ENCODE results near the gene GPC5. TPM values are rescaled to one million over a fixed set of nuclear protein-coding genes. Genes with fewer than 3 reads are reported as not detected.
"Not testable (repeated sequence)": the region's sequence is repeated elsewhere in the genome, so short reads cannot be mapped to it uniquely, and the experiment has no call there.

GPC5 gene
- total RNA-seq, 1 donor from 2014 or later: 4.0 TPM

GRCh38 chr13:91368676-91369440 is 29.6 kb upstream of the GPC5 start:
- no peak for DNase-seq (ENCODE audit: extremely low read depth, low read depth, low spot score)

DNA sequence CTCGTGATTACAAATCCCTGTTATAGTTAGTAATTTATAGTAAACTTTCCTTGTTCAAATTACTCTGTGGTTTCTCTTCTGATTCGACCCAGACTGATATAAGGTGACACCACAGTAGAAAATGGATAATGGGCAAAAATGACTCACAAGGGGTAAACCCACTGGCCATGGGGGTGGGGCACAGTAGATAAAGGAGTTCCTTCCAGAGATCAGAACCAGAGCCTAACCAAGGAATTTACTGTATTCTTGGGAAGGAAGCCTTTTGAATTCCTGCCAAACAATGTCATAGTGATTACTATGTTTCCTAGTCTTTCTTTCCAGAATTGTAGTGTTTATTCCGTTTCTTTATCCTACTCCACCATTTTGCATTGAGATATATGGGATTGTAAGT is 29.0 kb upstream of the GPC5 start:
- DNase-seq (ENCODE audit: extremely low read depth, low read depth, low spot score): no peak

DNA sequence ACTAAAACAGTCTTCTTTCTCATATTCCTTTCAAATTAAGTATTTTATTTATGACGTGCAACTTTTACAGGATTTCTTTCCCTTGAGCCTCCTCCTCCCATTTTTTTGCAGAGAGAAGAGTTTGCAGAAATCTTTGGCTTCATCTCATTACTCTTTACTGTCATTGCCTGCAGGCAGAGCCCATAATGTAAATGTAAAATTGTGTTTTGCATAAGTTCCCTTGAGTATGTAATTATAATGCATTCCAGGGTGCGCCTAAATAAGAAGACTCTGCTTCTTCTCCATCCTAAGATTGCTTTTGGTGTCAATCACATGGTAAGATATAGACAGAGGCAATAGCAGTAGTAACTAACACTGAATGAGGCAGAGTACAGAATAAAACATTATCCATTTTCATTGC is 27.9 kb upstream of the GPC5 start:
- no peak for DNase-seq (ENCODE audit: extremely low read depth, low read depth, low spot score)

DNA sequence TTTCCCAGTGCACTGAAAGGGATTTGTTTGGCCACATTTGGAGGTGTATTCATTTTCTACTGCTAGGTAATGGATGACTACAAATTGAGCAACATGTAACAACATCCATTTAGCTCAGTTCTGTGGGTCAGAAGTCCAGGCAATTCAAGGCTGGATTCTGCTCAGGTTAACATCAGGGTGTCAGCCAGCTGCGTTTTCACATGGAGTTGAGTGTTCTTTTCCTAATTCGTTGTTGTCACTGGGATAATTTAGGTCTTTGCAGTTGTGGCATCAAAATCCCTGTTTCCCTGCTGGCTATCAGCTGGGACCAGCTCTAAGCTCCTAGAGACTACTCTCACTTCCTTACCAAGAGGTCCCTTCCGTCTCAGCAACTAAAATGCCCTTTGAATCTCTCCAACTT is 25.5 kb upstream of the GPC5 start:
- DNase-seq (ENCODE audit: extremely low read depth, low read depth, low spot score): no peak

DNA sequence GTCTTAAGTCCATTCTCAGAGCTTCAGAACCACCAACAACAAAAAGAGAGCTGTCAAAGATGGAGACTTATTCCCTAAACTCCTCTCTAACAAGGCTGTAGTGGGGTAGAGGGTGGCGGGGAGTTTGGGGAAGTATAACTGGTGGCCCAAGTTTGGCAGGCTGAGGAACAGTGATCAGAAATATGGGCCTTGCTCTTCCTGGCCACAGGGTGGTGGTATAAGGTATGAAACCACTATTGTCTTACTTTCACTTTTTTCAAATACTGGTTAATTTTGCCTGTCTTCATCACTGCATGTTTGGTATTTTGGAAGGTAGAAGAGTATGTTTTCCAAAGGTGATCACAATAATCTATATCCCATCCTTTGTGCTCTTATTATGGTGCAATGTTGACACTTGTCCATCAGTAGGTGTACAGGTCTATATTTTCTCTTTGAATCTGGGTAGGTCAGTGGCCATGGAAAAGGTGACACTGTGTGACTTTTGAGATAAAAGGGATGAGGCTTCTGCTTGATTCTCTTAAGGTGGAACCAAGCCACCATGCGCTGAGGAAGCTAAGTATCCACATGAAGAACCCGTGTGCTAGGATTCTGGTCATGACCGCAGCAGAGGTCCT is 23.2 kb upstream of the GPC5 start:
- no peak for DNase-seq (ENCODE audit: extremely low read depth, low read depth, low spot score)

- DNase-seq (ENCODE audit: extremely low read depth, low read depth, low spot score): no peak
Measured at GRCh38 chr13:91381371-91381770, 17.1 kb upstream of the GPC5 start.

DNA sequence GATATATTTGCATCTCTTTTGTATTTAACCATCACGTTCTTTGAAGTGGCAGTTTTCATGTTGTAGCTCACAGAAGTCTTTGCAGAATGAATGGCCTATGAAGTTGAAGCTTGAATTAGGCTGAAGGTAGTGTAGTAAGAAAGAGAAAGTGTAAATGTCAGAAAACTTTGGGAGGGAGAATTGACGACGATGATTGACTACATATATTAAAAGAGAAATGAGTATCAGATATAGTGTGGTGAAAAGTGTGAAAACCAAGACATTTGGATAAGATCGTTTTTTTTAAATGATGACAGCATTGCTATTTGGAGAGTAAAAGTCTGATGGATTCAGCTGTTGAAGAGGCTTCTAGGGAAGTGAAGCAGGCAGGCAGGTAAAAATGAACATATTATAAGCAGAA is 14.6 kb upstream of the GPC5 start:
- no peak for DNase-seq (ENCODE audit: extremely low read depth, low read depth, low spot score)

DNA sequence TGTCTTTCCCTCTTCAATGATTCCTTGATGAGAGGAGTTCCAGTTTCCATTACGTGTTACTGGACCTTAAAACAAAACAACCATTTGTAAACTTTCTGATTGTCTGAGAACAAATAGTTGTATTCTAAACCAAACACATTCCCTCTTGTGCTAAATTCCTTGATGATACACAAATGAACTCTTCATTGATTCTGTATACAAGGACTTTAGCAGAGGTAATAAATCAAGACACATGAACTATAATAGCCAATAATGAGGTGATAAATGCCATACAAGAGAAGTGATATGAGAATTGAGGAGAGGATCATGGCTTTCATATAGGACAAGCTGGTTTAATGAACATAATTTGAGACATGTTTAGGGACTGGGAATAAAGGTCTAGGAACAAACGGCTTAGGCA is 13.5 kb upstream of the GPC5 start:
- DNase-seq (ENCODE audit: extremely low read depth, low read depth, low spot score): no peak

DNA sequence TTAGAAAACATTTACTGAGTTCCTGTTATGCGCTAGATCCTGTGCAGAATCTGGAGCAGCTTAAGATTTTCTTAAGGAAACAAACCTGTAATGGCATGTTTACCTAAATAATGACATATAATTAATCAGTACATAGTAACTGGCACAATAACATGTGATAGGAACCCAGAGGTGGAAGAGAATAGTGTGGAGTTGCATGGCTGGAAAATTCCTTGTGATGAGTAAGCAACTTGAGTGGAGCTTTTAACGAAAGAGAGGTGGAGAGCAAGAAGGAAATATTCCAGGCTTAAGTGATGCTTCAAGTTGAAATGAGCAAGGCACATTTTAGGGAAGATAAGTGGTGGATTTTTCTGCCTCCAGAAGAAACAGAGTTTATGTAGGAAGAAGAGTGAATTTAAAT is 9.2 kb upstream of the GPC5 start:
- no peak for DNase-seq (ENCODE audit: extremely low read depth, low read depth, low spot score)

GRCh38 chr13:91397595-91397994 is 826 bp upstream of the GPC5 start:
- DNase-seq (ENCODE audit: extremely low read depth, low read depth, low spot score): no peak

DNA sequence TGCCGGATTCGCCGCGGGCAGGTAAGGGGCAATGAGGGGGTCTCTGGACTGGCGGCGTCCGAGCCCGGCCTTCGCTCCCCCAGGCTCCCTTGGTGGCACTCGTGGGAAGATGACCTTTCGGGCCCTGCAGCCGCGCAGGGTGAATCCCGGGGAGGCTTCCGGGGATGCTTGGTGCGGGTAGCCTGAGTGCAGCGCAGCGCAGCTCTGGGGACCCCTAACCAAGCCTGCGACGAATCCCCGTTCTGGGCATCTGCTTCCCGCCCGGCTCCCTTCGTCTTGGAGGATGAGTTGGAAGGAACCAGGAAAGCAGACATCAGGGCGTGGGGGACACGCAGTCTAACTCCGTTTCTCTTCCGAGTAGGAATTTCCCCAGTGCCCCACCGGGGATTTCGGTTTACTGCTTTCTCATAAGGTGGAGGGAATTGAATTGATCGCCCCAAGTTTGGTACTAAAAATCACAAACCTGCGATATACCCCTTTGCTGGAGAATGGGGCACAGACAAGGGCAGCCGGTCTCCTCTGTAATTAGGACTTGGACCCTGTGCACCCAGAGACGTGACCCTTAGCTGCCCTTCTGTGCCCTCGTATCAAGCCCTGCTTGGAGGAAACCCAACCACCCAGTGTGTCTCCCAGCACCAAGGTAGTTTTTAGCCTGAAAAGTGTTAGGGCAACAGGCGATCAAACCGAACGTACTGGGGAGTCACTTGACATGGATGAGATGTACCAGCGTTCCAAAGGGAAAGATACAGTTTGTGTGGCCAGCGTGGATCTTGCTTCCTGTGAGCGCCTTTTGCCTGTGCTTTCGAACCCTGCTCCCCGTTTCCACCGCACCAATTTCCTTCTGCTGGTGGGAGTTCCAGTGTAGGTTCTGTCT is 1.0 kb downstream of the GPC5 start:
- no peak for DNase-seq (ENCODE audit: extremely low read depth, low read depth, low spot score)

GRCh38 chr13:91400063-91400399 is 1.6 kb downstream of the GPC5 start:
- no peak for DNase-seq (ENCODE audit: extremely low read depth, low read depth, low spot score)

DNA sequence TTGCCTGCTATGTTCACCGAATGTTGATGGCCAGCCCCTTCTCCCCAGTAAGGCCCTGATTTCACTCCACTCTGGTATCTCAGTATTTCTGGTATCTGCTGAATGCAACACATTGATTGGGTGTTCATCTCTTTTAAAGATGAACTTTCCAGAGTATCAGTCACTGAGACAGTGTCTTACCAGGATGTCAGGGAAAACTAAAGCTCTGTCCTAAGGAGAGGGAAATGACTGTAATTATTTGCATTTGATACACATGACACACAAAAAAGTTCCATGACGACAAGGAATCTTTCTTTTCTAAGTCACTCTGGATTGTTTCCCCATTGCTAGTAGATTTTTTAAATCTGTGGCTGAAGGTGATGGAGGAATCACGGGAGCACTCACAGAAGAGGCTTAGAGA is 2.2 kb downstream of the GPC5 start:
- no peak for DNase-seq (ENCODE audit: extremely low read depth, low read depth, low spot score)

DNA sequence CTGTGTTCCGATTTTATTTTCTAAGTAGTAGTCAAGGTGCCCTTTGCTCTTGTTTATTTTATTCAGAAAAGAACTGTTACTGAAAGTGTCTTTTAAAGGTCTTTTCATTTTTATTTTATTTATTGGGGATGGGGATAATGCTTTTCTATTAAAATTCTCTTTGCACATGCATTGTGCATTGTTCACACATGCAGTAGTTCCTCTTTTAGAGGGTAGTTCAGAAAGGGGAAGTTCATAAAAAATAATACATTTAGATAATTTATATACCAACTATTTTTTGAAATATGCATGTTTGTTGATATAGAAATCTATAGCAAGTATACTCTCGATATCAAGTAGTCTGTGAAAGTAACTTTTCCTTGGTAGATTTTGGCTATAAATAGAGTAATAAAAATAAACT is 3.5 kb downstream of the GPC5 start:
- no peak for DNase-seq (ENCODE audit: extremely low read depth, low read depth, low spot score)

DNA sequence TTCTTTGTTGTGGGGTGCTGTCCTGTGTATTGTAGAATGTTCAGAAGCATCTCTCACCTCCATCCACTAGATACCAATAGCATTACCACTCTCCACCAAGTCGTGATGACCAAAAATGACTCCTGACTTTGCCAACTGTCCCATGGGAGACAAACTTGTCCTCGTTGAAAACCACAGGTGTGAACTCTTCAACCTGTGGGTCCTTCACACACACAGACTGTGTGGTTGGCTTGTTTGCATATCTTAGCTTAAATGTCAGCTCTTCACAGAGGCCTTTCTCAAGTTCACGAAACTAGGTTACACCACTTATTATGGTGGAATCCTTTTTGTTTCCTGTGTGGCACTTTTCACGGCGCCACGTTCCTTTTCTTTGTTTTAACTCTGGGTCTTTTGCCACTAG is 6.8 kb downstream of the GPC5 start:
- no peak for DNase-seq (ENCODE audit: extremely low read depth, low read depth, low spot score)

- no peak for DNase-seq (ENCODE audit: extremely low read depth, low read depth, low spot score)
Measured at GRCh38 chr13:91406619-91407018, 8.2 kb downstream of the GPC5 start.

DNA sequence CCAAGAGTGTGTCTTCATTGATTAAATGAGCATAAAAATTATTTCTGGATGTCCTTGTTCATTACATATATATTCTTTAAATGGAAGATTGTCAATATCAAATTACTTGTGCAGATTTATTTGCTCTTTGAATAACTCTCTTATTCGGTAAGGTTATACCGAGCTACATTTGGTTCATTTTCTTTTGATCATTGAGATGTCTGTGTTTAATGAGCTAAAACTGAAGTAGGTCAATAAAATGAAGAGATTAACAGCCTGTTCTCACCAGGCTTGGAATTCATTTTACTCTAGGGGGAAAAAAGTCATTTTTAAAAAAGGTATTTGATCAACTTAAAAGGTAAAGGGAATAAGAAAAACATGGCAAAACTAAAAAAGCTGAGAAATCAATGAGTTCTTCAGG is 10.6 kb downstream of the GPC5 start:
- DNase-seq (ENCODE audit: extremely low read depth, low read depth, low spot score): no peak

GRCh38 chr13:91416579-91416978 is 18.2 kb downstream of the GPC5 start:
- DNase-seq (ENCODE audit: extremely low read depth, low read depth, low spot score): not testable (repeated sequence)

- DNase-seq (ENCODE audit: extremely low read depth, low read depth, low spot score): no peak
Measured at GRCh38 chr13:91417660-91418325, 19.4 kb downstream of the GPC5 start.

GRCh38 chr13:91426913-91427312 is 28.5 kb downstream of the GPC5 start:
- DNase-seq (ENCODE audit: extremely low read depth, low read depth, low spot score): no peak

GRCh38 chr13:91438674-91439073 is 40.3 kb downstream of the GPC5 start:
- DNase-seq (ENCODE audit: extremely low read depth, low read depth, low spot score): not testable (repeated sequence)
